GM18502 (cell line): ENCODE data around the gene PCSK7.
A peak's percentile ranks its signal among the peaks of the same experiment; 100 is the strongest.

Experiments
- ATAC-seq: cut with Tn5 transposase; IDR thresholded peaks from one replicate; pipeline ENCODE4 v1.9.1; 2021; ENCODE audit warnings: mild to moderate bottlenecking; ENCODE audit not compliant: unreplicated experiment, poor library complexity

The PCSK7 gene

GRCh38 chr11:117199916-117200812, 31.7 kb downstream of the PCSK7 start:
- no peak for ATAC-seq

GRCh38 chr11:117199053-117199915, 32.6 kb downstream of the PCSK7 start, which contains the start of gene TAGLN:
Gene TAGLN, plus strand, starts transcription at chr11:117199370. Its CDS starts 3,644 bp downstream, at chr11:117203014.
- no peak for ATAC-seq

GRCh38 chr11:117198613-117199012, 33.3 kb downstream of the PCSK7 start:
- no peak for ATAC-seq

- no peak for ATAC-seq
Measured at GRCh38 chr11:117197516-117198456, 34.1 kb downstream of the PCSK7 start.

- ATAC-seq = no peak
Measured at GRCh38 chr11:117197006-117197405, 34.9 kb downstream of the PCSK7 start.

GRCh38 chr11:117195761-117196160, 36.1 kb downstream of the PCSK7 start:
- no peak for ATAC-seq

GRCh38 chr11:117195258-117195657, 36.6 kb downstream of the PCSK7 start:
- ATAC-seq = no peak

- ATAC-seq = no peak
Measured at GRCh38 chr11:117194267-117194666, 37.6 kb downstream of the PCSK7 start.

GRCh38 chr11:117193130-117194020, 38.5 kb downstream of the PCSK7 start:
- ATAC-seq = no peak

GRCh38 chr11:117192401-117192875, 39.4 kb downstream of the PCSK7 start:
- no peak for ATAC-seq

GRCh38 chr11:117191680-117192400, 40.0 kb downstream of the PCSK7 start:
- no peak for ATAC-seq

GRCh38 chr11:117189941-117190544, 41.8 kb downstream of the PCSK7 start:
- no peak for ATAC-seq

GRCh38 chr11:117189191-117189940, 42.5 kb downstream of the PCSK7 start:
- peak; percentile 64 for ATAC-seq

- ATAC-seq = no peak
Measured at GRCh38 chr11:117188620-117189081, 43.2 kb downstream of the PCSK7 start.

- no peak for ATAC-seq
Measured at GRCh38 chr11:117187799-117188481, 43.9 kb downstream of the PCSK7 start.

- ATAC-seq = no peak
Measured at GRCh38 chr11:117187428-117187798, 44.5 kb downstream of the PCSK7 start.

- ATAC-seq = no peak
Measured at GRCh38 chr11:117187007-117187406, 44.9 kb downstream of the PCSK7 start.
